Peyer's patch (tissue), 4 donors: ENCODE data around the gene THRA. TPM values are rescaled to one million over a fixed set of nuclear protein-coding genes. Genes with fewer than 3 reads are reported as not detected.

Experiments
- DNase-seq, 3 donors: peaks; one replicate each; pipeline ENCODE4 v3.0.0-alpha.2; 2017 to 2019
- H3K27ac ChIP-seq, 4 donors: fragments of 200-600 bp; sonication (generic); one replicate each; pipeline ENCODE4 v1.5.1; 2016 to 2019
- H3K27me3 ChIP-seq, 2 donors: fragments of 200-600 bp; sonication (generic); one replicate each; pipeline ENCODE4 v1.5.1; 2019
- H3K36me3 ChIP-seq, 3 donors: fragments of 200-600 bp; sonication (generic); one replicate each; pipeline ENCODE4 v1.5.1; 2016 to 2019
- H3K4me1 ChIP-seq, 4 donors: fragments of 200-600 bp; sonication (generic); one replicate each; pipeline ENCODE4 v1.5.1; 2016 to 2019
- H3K4me3 ChIP-seq, 4 donors: fragments of 200-600 bp; sonication (generic); 1 replicate in 3 of 4; 2 replicates in 1 of 4; pipeline ENCODE4 v1.5.1; 2016 to 2019; ENCODE audit warnings: mild to moderate bottlenecking in 1 of 4
- H3K9me3 ChIP-seq, 4 donors: fragments of 200-600 bp; sonication (generic); one replicate each; pipeline ENCODE4 v1.5.1; 2016 to 2019; ENCODE audit warnings: mild to moderate bottlenecking in 1 of 4
- POLR2A ChIP-seq, 2 donors: fragments of 450-650 bp; IDR thresholded peaks; one replicate each; pipeline ENCODE4 v1.5.1; 2017; ENCODE audit warnings: antibody characterized with exemption in 2 of 2, mild to moderate bottlenecking in 2 of 2, moderate library complexity in 2 of 2
- total RNA-seq, 4 donors: library from RNA; depleted of rRNA; stranded (reverse); fragments of >200 nt; gene quantifications; one replicate each; pipeline ENCODE4 v1.1.0, GENCODE V29; 2016
- TF ChIP-seq, protein P1 (sequence below), 6 experiments: fragments of 450-650 bp in 4 of 6; fragments of 200-600 bp in 2 of 6; sonication (generic) in 1 of 6; IDR thresholded peaks; one replicate each; pipeline ENCODE4 v1.5.1; 2017 to 2019; ENCODE audit warnings: antibody characterized with exemption in 6 of 6, mild to moderate bottlenecking in 3 of 6, moderate library complexity in 1 of 6

Gene THRA, protein sequence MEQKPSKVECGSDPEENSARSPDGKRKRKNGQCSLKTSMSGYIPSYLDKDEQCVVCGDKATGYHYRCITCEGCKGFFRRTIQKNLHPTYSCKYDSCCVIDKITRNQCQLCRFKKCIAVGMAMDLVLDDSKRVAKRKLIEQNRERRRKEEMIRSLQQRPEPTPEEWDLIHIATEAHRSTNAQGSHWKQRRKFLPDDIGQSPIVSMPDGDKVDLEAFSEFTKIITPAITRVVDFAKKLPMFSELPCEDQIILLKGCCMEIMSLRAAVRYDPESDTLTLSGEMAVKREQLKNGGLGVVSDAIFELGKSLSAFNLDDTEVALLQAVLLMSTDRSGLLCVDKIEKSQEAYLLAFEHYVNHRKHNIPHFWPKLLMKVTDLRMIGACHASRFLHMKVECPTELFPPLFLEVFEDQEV
- total RNA-seq = 10 to 100 TPM; 43.4 to 80.5 (median 68.5) TPM

DNA sequence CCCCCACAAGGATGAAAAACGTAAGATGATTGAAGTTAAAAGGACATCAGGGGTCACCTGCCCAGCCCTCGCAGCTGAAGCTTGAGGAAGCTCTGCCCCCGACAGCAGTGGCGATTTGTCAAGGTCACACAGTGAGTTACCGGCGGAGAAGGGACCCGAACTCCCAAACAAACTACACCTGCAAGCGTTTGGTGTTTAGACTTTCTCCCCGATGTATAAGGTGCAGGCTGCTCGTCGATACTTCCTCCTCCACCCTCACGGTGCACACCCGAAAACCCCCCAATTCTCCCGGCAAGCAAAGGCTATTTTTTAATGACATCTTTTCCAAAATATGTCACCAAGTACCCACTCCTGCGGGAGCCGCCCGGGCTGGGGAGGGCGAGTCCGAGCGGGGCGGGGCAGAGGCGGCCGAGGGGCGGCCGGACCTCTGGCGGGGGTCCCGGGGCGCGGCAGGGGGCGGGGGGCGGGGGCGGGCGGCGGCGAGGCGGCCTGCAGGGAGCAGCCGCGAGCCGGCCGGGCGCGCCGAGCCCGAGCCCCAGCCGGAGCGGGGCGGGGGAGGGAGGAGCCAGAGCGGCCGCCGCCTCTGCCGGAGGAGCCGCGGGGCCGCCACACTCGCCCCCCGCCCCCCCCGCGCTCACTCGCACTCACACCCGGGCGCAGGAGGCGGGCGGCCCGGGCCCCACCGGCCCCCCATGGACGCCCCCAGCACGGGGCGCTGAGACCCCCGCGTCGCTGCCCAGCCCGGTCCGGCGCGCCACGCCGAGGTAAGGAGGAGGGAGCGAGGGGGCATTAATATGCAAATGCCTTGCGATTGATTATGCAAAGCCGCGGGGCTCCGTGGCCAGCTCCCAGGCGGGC is at the start of gene THRA:
Gene THRA (plus strand): TSS at position 637 of the 858 bp plus-strand sequence. CDS start 11,524 bp downstream, outside the sequence.
- peak; percentile 77 to 88 (median 88) for DNase-seq
- TF ChIP-seq POLR2A (IDR thresholded peaks at IDR 0.05) = peak in 1 of 2 donors; percentile 60
- TF ChIP-seq, protein P1, sequence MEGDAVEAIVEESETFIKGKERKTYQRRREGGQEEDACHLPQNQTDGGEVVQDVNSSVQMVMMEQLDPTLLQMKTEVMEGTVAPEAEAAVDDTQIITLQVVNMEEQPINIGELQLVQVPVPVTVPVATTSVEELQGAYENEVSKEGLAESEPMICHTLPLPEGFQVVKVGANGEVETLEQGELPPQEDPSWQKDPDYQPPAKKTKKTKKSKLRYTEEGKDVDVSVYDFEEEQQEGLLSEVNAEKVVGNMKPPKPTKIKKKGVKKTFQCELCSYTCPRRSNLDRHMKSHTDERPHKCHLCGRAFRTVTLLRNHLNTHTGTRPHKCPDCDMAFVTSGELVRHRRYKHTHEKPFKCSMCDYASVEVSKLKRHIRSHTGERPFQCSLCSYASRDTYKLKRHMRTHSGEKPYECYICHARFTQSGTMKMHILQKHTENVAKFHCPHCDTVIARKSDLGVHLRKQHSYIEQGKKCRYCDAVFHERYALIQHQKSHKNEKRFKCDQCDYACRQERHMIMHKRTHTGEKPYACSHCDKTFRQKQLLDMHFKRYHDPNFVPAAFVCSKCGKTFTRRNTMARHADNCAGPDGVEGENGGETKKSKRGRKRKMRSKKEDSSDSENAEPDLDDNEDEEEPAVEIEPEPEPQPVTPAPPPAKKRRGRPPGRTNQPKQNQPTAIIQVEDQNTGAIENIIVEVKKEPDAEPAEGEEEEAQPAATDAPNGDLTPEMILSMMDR (IDR thresholded peaks at IDR 0.05) = peak in 3 of 6 experiments; percentile 10 to 25 (median 24)
- Histone ChIP-seq H3K9me3 (no peaks in the 10 kb centered on the region), H3K27ac (peak within 1 kb of the TSS; percentile 93 to 99 (median 98)), H3K4me1 (peaks cover 0 to 50% (median 9%) of the 10 kb centered on the region in 4 donors), H3K27me3 (no peaks in the 10 kb centered on the region), H3K36me3 (no peaks in the 10 kb centered on the region), H3K4me3 (peak within 1 kb of the TSS; percentile 90 to 99 (median 98))

DNA sequence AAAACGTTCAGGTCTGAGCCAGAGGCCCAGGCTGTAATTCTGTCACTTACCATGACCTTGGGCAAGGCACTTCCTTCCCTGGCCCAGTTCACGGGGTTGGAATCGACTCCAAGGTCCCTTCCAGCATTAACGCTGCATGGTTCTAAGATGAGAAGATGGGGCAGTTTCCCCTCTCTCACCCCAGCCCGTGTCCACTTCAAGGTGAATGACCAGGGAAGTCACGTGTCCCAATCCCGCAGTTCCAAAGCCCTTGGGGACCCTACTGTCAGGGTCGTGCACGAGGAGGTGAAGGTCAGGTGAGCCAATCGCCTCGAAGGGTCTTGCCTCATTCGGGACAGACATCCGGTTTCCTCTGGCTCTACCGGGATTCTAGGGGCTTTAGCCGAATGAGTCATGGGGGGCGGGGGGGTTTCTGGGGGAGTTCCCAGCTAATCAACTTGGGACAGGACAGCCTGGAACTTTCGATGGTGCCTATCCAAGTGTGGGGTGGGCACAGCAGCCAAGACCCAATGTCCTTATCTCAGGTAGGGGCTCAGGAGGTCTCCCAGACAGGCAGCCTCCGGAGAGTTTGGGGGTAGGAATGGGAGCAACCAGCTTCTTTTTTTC is 48.3 kb upstream of the THRA start:
- H3K4me1 ChIP-seq = peaks cover 0 to 30% (median 4%) of the 10 kb centered on the region in 4 donors
- H3K27me3 ChIP-seq = no peaks in the 10 kb centered on the region
- DNase-seq = no peak
- no peak overlapping the region for H3K4me3 ChIP-seq
- H3K9me3 ChIP-seq = no peaks in the 10 kb centered on the region
- H3K27ac ChIP-seq = peak overlapping the region in 1 of 4 donors; percentile 23
- TF ChIP-seq, protein P1 (IDR thresholded peaks at IDR 0.05) = no peak
- peaks cover 0 to 4% (median 0%) of the 10 kb centered on the region in 3 donors for H3K36me3 ChIP-seq

DNA sequence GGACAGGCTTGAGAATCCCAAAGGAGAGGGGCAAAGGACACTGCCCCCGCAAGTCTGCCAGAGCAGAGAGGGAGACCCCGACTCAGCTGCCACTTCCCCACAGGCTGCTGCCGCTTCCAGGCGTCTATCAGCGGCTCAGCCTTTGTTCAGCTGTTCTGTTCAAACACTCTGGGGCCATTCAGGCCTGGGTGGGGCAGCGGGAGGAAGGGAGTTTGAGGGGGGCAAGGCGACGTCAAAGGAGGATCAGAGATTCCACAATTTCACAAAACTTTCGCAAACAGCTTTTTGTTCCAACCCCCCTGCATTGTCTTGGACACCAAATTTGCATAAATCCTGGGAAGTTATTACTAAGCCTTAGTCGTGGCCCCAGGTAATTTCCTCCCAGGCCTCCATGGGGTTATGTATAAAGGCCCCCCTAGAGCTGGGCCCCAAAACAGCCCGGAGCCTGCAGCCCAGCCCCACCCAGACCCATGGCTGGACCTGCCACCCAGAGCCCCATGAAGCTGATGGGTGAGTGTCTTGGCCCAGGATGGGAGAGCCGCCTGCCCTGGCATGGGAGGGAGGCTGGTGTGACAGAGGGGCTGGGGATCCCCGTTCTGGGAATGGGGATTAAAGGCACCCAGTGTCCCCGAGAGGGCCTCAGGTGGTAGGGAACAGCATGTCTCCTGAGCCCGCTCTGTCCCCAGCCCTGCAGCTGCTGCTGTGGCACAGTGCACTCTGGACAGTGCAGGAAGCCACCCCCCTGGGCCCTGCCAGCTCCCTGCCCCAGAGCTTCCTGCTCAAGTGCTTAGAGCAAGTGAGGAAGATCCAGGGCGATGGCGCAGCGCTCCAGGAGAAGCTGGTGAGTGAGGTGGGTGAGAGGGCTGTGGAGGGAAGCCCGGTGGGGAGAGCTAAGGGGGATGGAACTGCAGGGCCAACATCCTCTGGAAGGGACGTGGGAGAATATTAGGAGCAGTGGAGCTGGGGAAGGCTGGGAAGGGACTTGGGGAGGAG is 47.5 kb upstream of the THRA start, which contains the start of gene CSF3:
Gene CSF3 (plus strand): TSS at position 436 of the 993 bp plus-strand sequence. CDS start 35 bp downstream, at position 471.
- Histone ChIP-seq H3K9me3 (no peaks in the 10 kb centered on the region), H3K36me3 (peaks cover 0 to 12% (median 0%) of the 10 kb centered on the region in 3 donors), H3K27me3 (no peaks in the 10 kb centered on the region), H3K4me1 (peaks cover 0 to 30% (median 4%) of the 10 kb centered on the region in 4 donors), H3K27ac (peak within 1 kb of the TSS in 2 of 4 donors; percentile 15 to 23), H3K4me3 (no peak within 1 kb of the TSS)
- peak in 2 of 3 donors; percentile 62 to 69 for DNase-seq
- TF ChIP-seq, protein P1 (IDR thresholded peaks at IDR 0.05) = no peak
- TF ChIP-seq POLR2A (IDR thresholded peaks at IDR 0.05) = peak in 1 of 2 donors; percentile 15

DNA sequence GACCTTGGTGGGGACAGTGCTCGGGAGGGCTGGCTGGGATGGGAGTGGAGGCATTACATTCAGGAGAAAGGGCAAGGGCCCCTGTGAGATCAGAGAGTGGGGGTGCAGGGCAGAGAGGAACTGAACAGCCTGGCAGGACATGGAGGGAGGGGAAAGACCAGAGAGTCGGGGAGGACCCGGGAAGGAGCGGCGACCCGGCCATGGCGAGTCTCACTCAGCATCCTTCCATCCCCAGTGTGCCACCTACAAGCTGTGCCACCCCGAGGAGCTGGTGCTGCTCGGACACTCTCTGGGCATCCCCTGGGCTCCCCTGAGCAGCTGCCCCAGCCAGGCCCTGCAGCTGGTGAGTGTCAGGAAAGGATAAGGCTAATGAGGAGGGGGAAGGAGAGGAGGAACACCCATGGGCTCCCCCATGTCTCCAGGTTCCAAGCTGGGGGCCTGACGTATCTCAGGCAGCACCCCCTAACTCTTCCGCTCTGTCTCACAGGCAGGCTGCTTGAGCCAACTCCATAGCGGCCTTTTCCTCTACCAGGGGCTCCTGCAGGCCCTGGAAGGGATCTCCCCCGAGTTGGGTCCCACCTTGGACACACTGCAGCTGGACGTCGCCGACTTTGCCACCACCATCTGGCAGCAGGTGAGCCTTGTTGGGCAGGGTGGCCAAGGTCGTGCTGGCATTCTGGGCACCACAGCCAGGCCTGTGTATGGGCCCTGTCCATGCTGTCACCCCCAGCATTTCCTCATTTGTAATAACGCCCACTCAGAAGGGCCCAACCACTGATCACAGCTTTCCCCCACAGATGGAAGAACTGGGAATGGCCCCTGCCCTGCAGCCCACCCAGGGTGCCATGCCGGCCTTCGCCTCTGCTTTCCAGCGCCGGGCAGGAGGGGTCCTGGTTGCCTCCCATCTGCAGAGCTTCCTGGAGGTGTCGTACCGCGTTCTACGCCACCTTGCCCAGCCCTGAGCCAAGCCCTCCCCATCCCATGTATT is 46.5 kb upstream of the THRA start:
- Histone ChIP-seq H3K27me3 (no peaks in the 10 kb centered on the region), H3K36me3 (peaks cover 0 to 22% (median 0%) of the 10 kb centered on the region in 3 donors), H3K4me1 (peaks cover 0 to 30% (median 4%) of the 10 kb centered on the region in 4 donors), H3K27ac (no peak overlapping the region), H3K9me3 (no peaks in the 10 kb centered on the region), H3K4me3 (no peak overlapping the region)
- TF ChIP-seq POLR2A (IDR thresholded peaks at IDR 0.05) = no peak
- TF ChIP-seq, protein P1 (IDR thresholded peaks at IDR 0.05) = no peak
- DNase-seq = no peak
